ENCODE measurements around the gene PCSK5.

Gene PCSK5

GRCh38 chr9:76231001-76231400, 340.5 kb downstream of the PCSK5 start:
- no peak for DNase-seq (ENCODE audit: low spot score)
- no peak for FAIRE-seq

GRCh38 chr9:76232861-76233489, 342.5 kb downstream of the PCSK5 start:
- FAIRE-seq: no peak
- DNase-seq (ENCODE audit: low spot score): no peak

GRCh38 chr9:76240578-76240977, 350.1 kb downstream of the PCSK5 start:
- FAIRE-seq (no peak), DNase-seq (ENCODE audit: low spot score) (no peak)

- FAIRE-seq: no peak
- DNase-seq (ENCODE audit: low spot score): no peak
These were observed 355.0 kb downstream of the PCSK5 start for GRCh38 chr9:76245518-76245917.

- FAIRE-seq (no peak), DNase-seq (ENCODE audit: low spot score) (no peak)
These were observed 356.2 kb downstream of the PCSK5 start for GRCh38 chr9:76246680-76247079.

GRCh38 chr9:76247426-76247825, 357.0 kb downstream of the PCSK5 start:
- DNase-seq (ENCODE audit: low spot score): no peak
- FAIRE-seq: no peak

GRCh38 chr9:76249309-76249708, 358.8 kb downstream of the PCSK5 start:
- no peak for FAIRE-seq
- DNase-seq (ENCODE audit: low spot score): no peak

- DNase-seq (ENCODE audit: low spot score): peak; percentile 65
These were observed 365.4 kb downstream of the PCSK5 start for GRCh38 chr9:76255781-76256455.

GRCh38 chr9:76257311-76257710, 366.8 kb downstream of the PCSK5 start:
- no peak for DNase-seq (ENCODE audit: low spot score)

More at GRCh38 chr9:76255781-76256455, 365.4 kb downstream of the PCSK5 start:
- FAIRE-seq: peak; percentile 27

GRCh38 chr9:76266649-76267283, 376.3 kb downstream of the PCSK5 start:
- no peak for DNase-seq (ENCODE audit: low spot score)
- no peak for FAIRE-seq

More at GRCh38 chr9:76257311-76257710, 366.8 kb downstream of the PCSK5 start:
- FAIRE-seq: no peak

- no peak for DNase-seq (ENCODE audit: low spot score)
- FAIRE-seq: no peak
These were observed 376.8 kb downstream of the PCSK5 start for GRCh38 chr9:76267284-76267652.

- no peak for FAIRE-seq
- DNase-seq (ENCODE audit: low spot score): no peak
These were observed 379.3 kb downstream of the PCSK5 start for GRCh38 chr9:76269789-76270188.

- DNase-seq (ENCODE audit: low spot score) (no peak), FAIRE-seq (no peak)
These were observed 381.3 kb downstream of the PCSK5 start for GRCh38 chr9:76271755-76272154.

GRCh38 chr9:76289042-76289441, 398.6 kb downstream of the PCSK5 start:
- FAIRE-seq (no peak), DNase-seq (ENCODE audit: low spot score) (no peak)

- FAIRE-seq: no peak
- DNase-seq (ENCODE audit: low spot score): no peak
These were observed 399.2 kb downstream of the PCSK5 start for GRCh38 chr9:76289703-76290102.

GRCh38 chr9:76290555-76290954, 400.1 kb downstream of the PCSK5 start:
- DNase-seq (ENCODE audit: low spot score): no peak
- no peak for FAIRE-seq

- FAIRE-seq: no peak
- DNase-seq (ENCODE audit: low spot score): no peak
These were observed 401.8 kb downstream of the PCSK5 start for GRCh38 chr9:76292246-76292645.

- FAIRE-seq: no peak
- DNase-seq (ENCODE audit: low spot score): no peak
These were observed 402.2 kb downstream of the PCSK5 start for GRCh38 chr9:76292658-76293057.

- FAIRE-seq (no peak), DNase-seq (ENCODE audit: low spot score) (no peak)
These were observed 403.8 kb downstream of the PCSK5 start for GRCh38 chr9:76294301-76294700.

- FAIRE-seq (no peak), DNase-seq (ENCODE audit: low spot score) (no peak)
These were observed 406.3 kb downstream of the PCSK5 start for GRCh38 chr9:76296561-76297310.

- FAIRE-seq: no peak
- peak; percentile 42 for DNase-seq (ENCODE audit: low spot score)
These were observed 407.3 kb downstream of the PCSK5 start for GRCh38 chr9:76297721-76298239.

Measured in urothelium cell line (cell line).